ENCODE data around the gene APPBP2.
A peak's percentile ranks its signal among the peaks of the same experiment; 100 is the strongest.
"Not testable (repeated sequence)": the region's sequence is repeated elsewhere in the genome, so short reads cannot be mapped to it uniquely, and the experiment has no call there.

Gene APPBP2

DNA sequence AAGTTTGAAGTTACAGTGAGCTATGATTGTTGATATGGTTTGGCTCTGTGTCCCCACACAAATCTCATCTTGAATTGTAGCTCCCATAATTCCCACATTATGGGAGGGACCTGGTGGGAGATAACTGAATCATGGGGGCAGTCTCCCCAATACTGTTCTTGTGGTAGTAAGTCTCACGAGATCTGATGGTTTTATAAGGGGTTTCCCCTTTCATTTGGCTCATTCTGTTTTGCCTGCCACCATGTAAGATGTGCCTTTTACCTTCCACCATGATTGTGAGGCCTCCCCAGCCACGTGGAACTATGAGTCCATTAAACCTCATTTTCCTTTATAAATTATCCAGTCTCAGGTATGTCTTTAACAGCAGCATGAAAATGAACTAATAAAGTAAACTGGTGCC, 35.4 kb downstream of the APPBP2 start:
- not testable (repeated sequence) for DNase-seq

- no peak for DNase-seq
Observed at GRCh38 chr17:60481604-60482003, 44.4 kb downstream of the APPBP2 start.

DNA sequence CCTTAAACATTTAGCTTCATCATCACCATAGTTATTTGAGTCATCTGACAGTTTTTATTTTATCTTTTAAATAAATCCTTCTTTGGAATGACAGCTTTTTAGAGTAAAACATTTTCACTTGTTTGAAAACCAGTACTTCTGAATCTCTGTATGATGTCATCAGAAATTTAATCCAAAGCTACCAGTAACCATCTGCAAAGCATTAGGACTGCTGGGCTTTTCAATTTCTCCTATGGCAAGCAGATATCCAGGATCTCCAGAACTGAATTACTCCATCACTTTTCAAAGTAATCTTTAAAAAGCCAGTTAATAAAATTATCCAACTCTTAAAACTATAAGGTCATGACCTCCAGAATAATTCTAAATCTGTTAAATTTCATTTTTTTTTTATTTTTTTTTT, 52.3 kb downstream of the APPBP2 start:
- no peak for DNase-seq

DNA sequence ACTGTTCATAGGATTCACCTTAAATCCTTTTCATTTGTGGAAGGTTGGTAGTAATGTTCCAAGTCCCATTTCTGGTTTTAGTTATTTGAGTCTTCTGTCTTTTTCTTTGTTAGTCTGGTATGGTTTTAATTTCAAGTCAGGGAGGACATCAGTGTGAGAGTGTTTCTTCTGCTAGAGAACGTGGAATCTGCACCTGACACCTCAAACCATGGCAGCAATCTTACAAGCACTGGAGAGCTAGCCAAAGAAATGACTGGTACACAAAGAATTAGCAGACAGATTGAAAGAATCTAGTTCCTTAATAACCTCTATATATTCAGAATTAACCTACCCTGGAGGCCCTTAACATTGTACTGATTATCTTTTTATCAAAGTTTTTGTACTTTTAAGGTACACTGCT, 53.6 kb downstream of the APPBP2 start:
- no peak for DNase-seq

- no peak for DNase-seq
Observed at GRCh38 chr17:60471451-60471850, 54.6 kb downstream of the APPBP2 start.

- DNase-seq: no peak
Observed at GRCh38 chr17:60468371-60468770, 57.7 kb downstream of the APPBP2 start.

DNA sequence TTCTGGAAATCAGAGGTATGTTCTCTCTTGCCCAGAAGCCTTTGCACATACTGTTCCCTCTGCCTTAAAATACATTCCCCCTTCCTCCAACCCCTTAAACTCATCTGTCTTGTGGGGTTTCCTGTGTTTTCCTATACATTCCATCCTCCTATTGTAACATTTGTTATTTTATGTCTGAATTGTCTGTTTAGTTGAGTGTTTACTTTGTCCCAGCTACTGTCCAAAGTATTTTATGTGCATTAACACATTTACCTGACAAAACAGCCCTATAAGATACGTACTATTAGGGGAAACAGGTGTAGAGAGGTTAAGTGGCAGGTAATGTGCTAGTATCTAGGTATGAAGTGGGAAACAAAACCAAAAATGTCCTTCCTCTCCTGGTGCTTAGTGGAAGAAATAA, 61.7 kb downstream of the APPBP2 start:
- no peak for DNase-seq

DNA sequence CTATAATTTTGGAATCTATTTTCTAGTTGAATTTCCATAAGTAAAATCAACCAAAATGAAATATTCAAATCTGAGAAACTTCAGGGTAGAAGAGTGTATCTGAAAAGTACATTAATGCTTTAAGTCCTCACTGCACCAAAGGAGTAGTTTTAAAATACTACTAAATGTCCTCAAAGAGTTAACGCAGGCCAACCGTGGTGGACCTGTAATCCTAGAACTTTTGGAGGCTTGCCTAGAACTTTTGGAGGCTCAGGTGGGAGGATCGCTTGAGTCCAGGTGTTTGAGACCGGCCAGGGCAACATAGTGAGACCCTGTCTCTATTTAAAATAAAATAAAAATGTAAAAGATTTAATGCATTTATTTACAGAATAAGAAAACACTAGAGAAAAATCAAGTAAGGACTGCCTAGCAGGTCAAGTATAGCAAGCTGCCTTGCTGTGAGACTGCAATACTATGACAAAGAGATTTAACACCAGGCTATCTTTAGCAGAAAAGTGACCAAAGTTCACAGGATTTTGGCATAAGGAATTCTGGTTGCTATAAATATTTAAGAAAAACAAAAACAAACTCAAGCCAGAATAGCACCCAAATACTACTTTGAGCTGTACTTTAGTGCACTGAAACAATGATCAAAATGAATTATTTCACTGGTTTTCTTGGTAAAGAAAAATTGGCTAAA, 62.7 kb downstream of the APPBP2 start:
- DNase-seq: no peak

- DNase-seq: no peak
Observed at GRCh38 chr17:60461584-60461983, 64.5 kb downstream of the APPBP2 start.

DNA sequence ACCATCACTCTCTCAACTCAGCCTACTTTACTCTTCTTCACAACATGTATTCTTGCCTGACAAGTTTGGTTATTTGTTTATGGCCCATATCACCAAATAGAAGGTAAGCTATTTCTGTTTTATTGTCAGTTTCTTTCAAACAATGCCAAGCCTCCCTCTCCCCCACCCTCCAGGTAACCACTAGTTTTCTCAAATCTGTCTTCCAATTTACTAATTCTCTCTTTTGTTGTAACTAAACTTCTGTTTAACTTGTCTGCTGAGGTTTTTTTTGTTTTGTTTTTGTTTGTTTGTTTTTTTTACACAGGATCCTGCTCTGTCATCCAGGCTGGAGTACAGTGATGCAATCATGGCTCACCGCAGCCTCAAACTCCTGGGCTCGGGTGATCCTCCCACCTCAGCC, 68.9 kb downstream of the APPBP2 start:
- no peak for DNase-seq

DNA sequence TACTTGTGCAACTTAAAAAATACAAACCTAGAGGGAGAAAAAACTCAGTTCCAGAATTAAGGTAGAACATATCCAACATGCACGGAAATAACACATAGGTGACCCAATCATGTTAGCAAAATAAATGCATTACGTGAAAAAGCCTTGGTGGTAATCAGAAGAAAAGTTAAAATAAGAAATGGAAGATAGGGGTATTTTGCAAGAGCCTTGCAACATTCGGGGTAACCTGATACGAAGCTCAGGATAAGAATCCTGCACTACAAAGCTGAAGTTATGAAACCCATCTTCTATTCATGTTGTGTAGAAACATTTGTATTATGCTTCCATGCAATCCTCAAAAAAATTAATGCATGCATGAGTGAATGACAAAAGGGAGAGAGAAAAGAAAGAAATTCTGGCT, 70.7 kb downstream of the APPBP2 start:
- DNase-seq: no peak

DNA sequence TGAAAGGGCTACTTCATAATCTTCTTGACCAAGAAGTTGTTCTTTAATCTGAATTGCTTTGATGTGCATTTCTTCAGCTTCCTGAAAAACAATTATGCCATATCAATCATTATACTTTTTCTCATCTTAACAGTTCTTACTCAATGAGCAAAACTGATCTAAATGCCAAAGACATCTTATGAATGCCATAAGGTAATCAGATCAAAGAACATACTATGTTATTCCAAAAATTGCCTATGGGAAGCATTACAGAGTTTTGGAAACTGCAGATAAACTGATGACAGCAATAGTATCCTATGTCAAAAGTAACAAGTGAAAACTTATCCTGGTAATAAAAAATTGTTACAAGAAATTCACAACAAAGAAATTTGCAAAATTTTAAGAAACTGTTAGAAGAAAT, 74.1 kb downstream of the APPBP2 start:
- no peak for DNase-seq

DNA sequence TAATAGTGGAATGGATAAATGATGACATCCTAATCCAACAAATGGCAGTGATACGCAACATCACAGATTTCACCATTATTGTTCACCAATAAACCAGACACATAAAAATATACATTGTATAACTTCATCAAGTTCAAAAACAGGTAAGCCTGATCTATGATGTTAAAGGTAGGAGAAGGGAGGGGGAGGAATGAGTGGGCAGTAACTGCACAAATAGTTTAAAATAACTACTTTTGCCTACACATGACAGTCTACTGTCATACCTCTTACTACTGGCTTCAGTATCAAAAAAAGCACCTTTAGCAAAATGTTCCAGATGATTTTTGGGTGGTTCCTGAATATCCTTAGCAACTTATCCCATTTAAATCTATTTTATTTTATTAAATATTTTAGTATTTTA, 75.0 kb downstream of the APPBP2 start:
- DNase-seq: no peak

GRCh38 chr17:60447375-60447774, 78.7 kb downstream of the APPBP2 start:
- DNase-seq: no peak

- DNase-seq: no peak
Observed at GRCh38 chr17:60445144-60445543, 80.9 kb downstream of the APPBP2 start.

- DNase-seq: no peak
Observed at GRCh38 chr17:60443713-60444112, 82.3 kb downstream of the APPBP2 start.

DNA sequence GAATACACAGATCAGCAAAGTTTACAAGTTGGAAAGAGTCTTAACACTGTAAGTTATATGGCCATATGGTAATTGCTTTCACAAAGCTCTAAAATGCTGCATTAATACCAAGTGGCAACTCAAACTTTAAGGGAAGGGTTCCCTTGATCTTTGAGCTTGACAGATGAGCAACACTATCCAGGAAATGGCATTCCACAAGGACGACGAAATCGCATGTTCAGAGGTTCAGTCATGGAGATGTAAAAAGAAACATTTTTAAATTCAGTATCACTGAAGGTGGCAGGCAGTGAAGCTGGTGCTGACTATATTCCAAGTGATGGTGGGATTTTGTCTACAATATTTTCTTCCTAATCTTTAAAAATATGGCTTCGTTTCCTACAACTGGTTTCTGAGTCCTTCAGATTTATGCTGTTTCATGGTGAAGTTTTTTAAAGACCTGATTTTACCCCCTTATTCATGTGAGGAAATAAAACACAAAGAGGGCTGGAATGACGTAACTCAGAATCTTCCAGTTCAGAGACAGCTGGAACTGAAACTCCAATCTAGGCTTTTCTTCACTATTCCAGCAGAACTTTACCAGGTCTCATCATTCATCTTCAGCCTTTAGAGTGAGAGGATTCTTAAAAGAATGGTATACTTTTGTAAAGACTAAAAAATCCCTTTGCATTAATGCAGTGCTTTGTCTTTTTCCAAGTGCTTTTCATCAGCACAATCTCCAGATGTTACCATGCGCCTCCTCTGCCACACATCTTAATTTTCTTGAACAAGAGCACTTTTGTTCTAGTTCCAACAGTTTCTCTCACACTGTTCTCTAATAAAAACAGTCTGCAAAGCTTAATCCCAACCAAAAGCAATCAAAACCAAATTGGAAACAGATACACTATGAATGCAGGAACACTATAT, 83.5 kb downstream of the APPBP2 start:
- DNase-seq: peak; percentile 21

GRCh38 chr17:60439501-60439900, 86.5 kb downstream of the APPBP2 start:
- no peak for DNase-seq

- no peak for DNase-seq
Observed at GRCh38 chr17:60436676-60437075, 89.4 kb downstream of the APPBP2 start.

DNA sequence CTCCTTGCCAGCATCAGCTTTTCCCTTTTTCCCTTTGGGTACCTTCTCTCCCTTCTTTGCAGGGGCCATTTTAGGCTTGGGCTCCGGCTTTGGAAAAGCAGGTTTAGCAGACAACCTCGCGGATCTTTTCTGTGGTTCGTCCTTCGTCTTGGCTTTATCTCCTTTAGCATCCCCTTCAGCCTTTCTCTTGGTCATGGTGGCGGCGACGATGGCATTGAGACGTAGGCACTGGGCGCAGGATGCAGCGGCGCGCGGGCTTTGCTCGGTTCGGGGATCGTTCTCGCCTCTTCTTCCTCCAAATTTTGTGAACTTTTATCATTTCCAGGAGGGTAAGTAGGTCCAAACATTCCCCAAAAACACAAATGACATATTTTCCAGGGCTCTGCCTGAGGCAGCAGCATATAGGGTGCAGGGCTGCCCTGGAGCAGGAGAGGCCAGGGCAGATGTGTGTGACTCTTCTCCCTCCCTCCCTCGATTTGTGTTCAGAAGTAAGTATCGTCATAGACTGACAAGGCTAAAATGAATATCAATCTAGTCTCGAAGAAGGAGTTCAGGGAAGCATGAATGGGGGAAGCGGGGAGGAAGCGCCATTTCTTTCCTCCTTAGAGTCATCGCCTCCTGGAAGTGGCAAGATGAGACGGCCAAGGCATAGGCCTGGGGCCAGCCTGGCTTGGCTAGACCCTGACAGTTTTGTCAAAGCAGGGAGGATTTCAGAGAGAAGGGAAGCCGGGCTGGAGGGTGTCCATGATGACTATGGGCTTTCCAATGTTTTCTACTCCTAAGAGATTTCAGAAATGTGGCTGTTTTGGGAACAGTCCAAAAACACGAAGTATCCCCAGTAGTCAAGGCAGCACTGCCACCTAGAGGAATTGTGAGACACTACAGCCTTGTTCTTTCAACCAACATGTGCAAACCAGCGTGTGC, 90.5 kb downstream of the APPBP2 start:
- DNase-seq: peak; percentile 89

GRCh38 chr17:60433021-60433997, 92.7 kb downstream of the APPBP2 start:
- DNase-seq: not testable (repeated sequence)

DNA sequence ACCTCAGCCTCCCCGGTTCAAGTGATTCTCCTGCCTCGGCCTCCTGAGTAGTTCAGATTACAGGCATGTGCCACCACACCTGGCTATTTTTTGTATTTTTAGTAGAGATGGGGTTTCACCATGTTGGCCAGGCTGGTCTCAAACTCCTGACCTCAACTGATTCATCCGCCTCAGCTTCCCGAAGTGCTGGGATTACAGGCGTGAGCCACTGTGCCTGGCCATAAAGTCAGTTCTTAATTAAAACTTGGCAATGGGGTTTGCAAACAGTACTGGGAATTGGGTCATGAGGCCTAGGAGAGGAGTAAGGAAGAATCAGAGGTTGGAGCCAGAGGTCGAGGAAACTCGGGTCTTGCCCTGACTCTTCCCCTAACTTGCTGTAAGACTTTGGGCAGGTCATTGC, 95.5 kb downstream of the APPBP2 start:
- DNase-seq: not testable (repeated sequence)

Data from T1000 (cell line).